ENCODE data around the gene ERV3-1. TPM values are rescaled to one million over a fixed set of nuclear protein-coding genes. Genes with fewer than 3 reads are reported as not detected.
"Not testable (repeated sequence)": the region's sequence is repeated elsewhere in the genome, so short reads cannot be mapped to it uniquely, and the experiment has no call there.

ERV3-1 gene
- total RNA-seq, 1 experiment from 2014 or later = 1.5 TPM

DNA sequence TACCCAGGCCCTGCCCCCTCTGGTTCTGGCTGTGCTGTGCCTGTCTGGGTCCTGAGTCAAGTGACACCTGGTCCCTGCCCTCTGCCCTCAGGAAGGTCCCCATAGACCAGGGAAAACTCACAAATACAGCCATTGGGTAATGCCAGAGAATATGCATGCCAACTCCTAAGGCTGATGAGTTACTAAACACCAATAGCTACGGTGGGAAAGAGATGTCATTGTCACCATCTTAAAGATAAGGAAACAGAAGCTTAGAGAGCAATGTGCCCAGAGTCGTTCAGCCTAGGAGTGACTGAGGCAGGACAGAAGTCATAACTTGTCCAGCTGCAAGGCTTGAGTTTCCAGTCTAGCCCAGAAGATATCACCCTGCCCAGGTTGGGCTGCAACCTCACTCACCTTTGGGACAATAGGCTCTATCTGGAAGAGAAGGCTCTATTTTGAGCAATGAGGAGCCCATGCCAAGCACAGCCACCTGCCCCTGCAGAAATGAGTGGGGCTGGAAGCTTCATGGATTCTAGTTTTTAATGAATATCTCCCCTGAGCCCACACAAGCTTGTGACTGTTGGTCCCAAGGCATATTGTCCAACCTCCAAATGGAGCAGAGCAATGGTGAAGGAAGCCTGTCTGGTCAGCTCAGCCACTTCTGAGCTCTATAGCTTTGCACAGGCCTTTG is 60.8 kb downstream of the ERV3-1 start:
- no peak for DNase-seq (ENCODE audit: low read depth)

DNA sequence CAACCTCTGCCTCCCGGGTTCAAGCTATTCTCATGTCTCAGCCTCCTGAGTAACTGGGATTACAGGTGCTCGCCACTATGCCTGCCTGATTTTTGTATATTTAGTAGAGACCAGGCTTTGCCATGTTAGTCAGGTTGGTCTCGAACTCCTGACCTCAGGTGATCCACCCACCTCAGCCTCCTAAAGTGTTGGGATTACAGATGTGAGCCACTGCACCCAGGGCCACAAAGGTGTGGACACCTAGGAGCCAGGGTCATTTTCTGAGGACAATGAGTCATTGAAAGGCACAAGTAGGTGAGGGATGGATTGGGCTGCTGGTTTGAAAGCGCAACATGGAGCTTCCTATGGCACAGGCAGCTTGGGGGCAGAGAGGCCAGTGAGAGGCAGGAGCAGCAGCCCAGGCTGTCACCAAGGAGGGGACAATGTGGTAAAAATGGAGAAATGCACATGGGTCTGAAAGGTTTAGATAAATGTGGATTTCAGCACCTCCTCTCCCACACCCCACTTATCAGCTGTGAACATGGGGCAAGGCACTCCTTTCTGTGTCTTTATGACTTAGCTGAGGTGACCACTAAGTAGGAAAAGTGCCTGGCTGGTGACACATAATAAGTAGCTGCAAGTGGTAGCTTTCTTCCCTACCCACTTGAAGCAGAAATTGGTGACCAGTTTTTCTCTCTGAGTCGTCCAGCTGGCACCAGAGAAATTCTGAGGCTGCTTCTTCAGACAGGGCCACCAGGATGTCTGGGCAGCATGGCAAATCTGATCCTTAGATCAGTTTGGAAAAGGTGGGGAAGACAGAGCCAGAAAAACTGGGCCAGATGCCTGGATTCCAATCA is 61.6 kb downstream of the ERV3-1 start:
- not testable (repeated sequence) for DNase-seq (ENCODE audit: low read depth)

Small RNA genes within 50 kb of the gene (small RNA-seq; reads per million reads assigned to genes)
- gene RNU6-1229P = not detected

Other genes with a start within 250 kb of the ERV3-1 start
- 5.5 and 5.6 TPM in 2 replicates for gene ZNF138, start 212.3 kb downstream of the ERV3-1 start, total RNA-seq (2014; rRNA removed; shearing (Covaris generic))
- 2.8 and 3.9 TPM in 2 replicates for gene ZNF273, start 103.4 kb downstream of the ERV3-1 start, total RNA-seq (2014; rRNA removed; shearing (Covaris generic))
- 0.03 and 0.08 TPM in 2 replicates for gene ZNF117, start 15.7 kb downstream of the ERV3-1 start, total RNA-seq (2014; rRNA removed; shearing (Covaris generic))